NCI-H526 treated with DMSO at 0.1 percent for 48 hours (cell line): Measurements from ENCODE around the gene CLDN20.
"Not testable (repeated sequence)": the region's sequence is repeated elsewhere in the genome, so short reads cannot be mapped to it uniquely, and the experiment has no call there.

Source experiments
- DNase-seq: peaks from one replicate; lab custom pipeline; 2025; lab: John Stamatoyannopoulos, UW

Gene CLDN20

DNA sequence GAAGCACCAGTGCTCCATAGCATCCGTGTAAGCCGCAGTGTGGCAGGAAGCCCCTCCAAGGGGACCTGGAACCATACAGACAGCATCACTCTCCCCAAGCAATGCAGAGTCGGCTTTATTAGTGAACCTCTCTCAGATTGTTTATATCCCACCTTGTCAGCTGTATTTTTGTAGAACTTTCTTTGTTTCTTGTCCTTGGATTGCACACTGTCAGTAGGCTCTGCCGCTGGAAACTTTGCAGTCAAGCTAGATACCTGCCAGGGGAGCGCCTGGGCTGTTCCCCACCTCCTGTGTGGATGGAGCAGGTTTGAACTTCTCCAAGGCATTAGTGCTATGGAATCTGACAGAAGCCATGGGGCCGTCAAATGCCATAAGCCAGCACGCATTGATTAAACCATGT is 18.6 kb upstream of the CLDN20 start:
- DNase-seq, result no peak

DNA sequence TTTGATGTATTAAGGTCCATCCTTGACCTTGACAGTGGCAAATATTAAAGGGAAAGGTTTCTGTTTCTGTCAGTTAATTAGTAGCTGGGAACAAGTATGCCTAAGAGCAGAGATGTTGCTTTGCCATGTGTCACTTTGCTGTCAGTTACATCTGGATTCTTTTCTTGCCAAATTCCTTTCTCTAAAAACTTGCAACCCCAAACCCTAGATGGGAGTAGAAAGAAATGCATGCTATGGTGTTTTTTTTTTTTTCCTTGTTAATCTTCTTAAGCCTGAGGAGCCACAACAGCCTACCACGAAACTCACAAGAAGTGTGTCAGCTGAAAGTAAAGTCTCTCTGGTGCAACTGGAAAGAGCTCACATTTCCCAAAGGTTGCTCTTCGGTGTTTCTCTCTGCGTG is 18.0 kb upstream of the CLDN20 start:
- no peak for DNase-seq

DNA sequence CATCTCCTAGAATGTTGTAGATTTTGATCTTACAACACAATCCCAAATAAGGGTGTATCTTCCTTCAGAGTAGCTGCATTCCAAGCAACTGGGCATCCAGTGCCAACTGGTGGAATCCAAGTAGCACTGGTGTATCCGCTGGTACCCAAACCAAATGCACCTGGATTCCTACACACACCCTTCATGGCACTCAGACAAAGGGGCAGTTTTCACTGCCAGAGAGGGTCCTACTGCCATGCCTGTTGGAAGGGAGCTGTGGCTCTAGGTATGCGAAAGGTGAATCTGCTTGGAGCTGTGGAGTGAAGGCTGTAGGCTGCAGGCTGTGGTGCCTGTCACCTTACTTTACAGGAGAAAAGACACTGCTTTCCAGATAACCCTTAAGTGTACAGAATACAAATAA is 17.0 kb upstream of the CLDN20 start:
- DNase-seq, result no peak

DNA sequence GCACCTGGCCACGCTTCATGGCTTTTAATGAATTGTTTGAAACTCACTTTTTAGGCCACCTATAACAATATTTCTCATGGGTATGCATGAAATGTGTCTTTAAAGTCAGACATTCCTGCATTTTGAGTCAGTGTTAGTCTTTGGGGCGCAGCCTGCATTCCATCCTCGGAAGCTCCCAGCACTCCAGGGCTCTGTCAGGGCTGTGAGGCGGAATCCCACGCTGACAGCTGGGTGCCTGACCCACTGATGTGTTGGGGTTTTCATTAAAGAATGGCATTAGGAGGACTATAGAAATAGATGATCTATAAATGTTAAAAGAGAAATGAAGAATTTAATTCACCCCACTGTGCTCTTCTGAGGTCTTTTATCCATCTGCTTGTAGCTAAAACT is 16.2 kb upstream of the CLDN20 start:
- DNase-seq, result no peak

DNA sequence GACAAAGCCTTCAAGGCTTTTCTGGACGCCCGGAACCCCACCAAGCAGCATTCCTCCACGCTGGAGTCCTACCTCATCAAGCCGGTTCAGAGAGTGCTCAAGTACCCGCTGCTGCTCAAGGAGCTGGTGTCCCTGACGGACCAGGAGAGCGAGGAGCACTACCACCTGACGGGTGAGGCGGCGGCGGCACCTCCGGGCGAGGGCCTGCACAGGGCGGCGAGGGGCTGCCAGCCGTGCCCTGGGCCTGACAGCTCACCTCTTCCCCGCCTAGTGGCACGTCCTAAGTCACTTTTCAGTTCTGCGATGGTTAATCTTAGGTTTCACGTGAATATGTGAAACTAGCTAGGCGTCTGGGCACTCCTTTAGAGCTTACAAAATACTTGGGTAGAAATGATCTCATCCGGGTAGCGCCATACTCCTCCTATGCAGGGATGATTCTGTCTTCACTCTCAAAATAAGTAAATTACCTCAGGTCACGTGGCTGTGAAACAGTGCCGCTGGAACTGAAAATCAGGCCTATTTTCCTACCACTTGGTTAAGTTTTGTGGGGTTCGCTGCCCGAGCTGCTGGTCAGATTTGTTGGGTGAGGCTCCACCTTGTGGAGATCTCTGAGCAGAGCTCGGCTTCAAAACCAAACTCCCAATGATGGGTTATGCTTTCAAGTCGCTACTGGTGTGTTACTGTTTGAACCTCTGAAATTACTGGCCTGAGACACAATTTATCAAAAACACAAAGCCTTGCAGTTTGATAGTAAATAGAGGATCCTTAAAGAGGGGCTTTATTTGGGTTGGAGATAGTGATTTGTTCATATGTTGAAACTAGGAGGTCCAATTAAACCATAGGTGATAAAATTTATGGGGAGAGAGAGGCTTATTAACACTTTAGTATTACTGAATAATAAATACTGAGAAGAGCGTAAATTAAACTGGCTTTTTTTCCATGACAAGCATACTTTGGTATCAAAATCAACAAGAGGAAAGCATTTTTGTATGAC is 15.5 kb upstream of the CLDN20 start:
- peak; percentile 5 for DNase-seq

DNA sequence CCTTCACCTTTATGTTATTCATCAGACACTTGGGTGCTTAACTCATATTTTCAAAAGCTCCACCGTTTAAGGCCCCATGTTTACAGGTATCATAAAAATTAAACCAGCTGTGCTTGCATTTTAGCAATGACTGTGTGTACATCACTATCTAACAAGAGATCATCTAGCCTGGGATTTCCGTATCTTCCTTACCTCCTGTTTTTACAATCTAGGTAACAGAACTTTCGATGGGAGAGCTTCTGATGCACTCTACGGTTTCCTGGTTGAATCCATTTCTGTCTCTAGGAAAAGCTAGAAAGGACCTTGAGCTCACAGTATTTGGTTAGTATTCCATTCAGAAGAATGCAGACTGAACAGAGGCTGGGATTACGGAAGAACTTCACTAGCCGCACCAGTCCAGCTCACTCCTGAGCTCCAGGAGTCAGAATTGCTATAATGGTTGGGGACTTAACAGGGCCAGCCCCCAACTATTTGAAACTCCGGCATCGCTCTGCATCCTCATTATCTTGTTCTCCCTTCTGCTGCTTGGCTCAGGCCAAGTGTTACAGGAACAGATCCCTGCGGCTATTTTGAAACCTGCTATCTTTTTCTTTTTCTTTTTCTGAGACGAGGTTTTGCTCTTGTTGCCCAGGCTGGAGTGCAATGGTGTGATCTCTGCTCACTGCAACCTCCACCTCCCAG is 13.0 kb upstream of the CLDN20 start:
- DNase-seq, result no peak

DNA sequence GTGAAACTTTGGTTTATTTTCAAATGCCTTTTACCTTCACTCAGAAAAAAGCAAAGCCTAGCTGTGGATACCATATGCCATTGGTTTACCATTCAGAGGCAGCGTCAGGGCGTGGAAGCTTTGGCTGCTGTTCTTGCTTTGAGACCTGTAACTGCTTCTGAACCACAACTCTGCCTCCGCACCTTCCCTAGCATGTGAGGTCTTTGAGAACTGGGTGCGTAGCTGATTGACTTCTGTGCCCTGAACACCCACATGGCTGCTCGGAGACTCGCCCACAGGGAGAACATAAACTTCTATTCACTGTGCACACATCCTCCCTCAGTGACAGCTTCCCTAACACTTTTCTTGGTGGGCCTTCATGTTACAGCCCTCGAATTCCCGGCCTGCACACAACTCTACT is 11.2 kb upstream of the CLDN20 start:
- no peak for DNase-seq

DNA sequence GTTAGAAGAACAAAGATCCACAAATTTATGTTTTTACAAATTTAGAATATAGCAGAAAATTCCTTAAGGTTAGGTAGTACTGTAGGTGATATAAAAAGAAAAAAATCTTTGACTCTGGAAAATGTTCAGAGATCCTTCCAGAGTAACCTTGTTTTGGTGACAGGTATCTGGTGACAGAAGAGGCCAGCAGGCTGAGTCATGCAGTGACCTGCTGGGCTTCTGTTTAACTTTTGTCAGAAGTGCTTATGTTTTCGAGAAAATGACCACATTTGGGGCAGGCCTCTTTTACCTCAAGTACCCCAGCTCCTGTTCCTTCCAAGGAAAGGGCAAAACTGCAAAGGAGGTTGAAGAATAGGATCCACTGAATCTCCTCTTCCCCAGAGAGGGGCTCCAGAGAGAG is 10.5 kb upstream of the CLDN20 start:
- no peak for DNase-seq

DNA sequence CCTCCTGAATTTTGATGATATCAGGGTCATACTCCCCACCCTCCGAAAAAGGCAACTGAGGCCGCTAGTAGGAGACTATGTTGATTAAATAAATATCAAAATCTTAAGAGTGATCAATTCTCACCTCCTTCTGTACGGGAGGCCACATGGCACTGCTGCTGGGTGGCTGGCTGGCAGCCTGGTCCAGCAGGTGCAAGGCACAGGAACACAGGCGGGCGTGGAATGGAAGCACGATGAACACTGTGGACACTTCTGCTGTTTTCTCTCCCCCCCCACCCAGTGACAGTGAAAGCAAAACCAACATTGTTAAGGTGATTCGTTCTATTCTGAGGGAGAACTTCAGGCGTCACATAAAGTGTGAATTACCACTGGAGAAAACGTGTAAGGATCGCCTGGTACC is 9.7 kb upstream of the CLDN20 start:
- DNase-seq, result no peak

DNA sequence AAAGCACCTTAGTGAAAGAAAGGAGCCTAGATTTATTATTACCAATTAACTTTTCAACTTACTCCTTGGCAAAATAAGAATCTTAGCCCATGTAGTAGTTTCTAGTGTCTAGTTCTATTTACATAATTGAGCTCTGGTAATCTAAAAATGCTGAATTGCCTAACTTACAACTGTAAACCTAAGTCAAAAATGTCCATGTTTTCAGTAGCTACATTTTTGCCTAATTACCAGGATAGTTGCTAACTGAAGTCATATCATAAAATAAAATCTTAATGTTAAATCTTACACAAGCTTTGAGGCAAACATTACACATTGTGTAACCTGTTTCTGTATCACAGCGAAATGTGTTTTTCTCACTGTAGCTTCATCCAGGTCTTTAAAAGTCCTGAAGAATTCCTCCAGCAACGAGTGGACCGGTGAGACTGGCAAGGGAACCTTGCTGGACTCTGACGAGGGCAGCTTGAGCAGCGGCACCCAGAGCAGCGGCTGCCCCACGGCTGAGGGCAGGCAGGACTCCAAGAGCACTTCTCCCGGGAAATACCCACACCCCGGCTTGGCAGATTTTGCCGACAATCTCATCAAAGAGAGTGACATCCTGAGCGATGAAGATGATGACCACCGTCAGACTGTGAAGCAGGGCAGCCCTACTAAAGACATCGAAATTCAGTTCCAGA is 7.6 kb upstream of the CLDN20 start:
- no peak for DNase-seq

DNA sequence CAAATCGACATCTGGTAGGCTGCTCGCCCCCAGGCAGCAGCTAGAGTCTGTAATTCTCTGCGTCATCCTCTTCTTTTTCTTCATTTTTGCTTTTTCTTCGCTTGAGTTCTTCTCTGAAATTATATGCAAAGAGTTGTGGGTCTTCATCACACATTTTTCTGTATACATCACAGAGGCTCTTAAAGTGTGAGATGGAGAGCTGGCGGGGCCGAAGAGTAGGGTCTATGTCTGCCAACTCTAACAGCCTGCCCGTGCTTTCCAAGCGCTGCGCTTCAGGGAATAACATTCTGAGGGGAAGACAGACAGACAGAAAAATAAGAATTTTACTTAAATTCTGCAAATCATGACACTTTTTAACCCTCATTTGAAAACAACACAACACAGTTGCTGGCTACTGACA is 6.0 kb upstream of the CLDN20 start:
- no peak for DNase-seq

DNA sequence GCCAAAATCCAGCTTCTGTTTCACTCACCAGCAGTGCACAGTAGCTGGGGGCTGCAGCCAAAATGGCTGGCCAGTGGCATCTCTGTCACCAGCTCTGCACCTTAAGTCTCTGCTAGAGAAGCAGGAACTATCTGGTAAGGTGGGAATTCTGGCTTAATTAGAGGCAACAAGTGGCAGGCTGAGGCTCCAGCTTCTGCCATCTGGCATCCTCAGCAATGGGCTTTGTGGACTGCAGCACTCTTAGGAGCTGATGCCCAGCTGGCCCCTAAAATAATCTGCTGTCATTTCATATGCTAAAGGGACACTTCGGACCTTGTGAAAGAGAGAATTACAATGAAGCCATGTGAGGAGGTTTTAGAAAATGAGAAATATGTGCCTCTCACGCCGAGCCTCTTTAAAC is 4.6 kb upstream of the CLDN20 start:
- DNase-seq, result no peak

DNA sequence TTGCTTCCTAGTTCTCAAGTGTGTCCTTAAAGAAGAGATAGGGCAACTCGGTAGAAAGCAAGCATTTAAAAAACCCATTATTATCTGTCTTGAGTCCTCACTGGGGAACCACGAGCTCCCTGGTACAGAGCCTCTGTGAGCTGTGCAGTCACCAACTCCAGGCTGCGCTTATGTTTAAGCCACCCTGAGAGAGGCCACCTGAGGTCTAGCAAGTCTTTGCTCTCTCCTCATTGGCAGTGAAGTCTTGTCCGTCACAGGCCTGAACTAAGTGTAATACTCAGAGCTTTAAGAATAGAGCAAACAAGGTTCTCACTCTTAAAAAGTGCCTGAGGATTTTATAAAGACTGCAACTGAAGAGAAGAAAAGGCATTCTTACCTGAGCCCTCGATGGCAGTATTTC is 3.9 kb upstream of the CLDN20 start:
- DNase-seq, result no peak

DNA sequence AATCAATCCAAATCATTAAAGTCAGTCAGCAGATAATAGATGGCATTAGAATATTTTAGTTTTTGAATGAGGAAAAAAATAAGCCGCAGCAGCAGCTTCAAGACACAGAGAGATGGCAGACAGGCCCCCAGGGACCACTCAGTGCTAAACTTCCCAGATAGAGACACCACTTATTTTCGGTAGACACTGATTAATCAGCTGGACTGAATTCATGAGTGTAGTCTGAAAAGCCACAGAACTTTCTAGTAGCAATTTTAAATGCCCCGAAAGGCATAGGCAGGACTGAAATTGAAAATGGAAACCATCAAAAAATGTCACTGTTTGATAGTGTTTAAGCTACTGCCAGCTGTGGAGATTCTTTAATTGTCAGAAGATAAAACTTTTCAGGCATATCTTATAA is 3.1 kb upstream of the CLDN20 start:
- DNase-seq, result no peak

DNA sequence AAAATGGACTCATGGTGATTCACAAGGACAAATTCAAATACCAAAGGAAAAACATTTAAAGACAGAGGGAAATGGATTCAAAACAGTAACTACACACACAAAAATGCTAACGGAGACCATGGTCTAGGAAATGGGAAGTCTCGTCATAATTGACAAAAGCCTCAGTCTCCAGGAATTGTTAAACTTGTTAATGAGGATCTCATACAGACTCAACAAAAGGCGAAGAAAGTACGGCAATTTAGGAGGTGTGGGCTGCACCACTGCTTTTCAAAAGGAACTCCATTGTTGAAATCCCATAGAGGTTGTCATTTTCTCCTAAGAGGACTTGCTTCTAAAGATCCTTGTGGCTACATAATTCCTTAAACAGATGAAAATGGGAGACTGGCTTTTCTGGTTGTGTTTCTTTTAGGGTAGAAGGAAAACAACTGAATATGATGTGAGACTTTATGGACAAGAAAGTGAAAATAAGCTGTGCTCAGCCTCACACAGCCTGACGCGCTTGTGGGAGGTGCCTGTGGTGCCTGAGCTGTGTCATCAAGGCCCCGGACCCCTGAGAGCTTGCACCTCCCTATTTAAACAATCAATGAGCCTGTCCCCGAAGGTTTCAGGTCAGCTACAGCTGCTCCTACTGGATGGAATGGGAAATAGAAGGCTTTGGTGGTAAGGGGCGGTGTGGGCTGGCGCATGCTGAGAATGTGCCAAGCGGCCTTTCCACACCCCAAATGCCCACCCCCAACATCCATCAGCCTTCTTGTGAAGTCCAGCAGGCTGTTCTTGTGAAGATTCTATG is 2.5 kb upstream of the CLDN20 start:
- no peak for DNase-seq

DNA sequence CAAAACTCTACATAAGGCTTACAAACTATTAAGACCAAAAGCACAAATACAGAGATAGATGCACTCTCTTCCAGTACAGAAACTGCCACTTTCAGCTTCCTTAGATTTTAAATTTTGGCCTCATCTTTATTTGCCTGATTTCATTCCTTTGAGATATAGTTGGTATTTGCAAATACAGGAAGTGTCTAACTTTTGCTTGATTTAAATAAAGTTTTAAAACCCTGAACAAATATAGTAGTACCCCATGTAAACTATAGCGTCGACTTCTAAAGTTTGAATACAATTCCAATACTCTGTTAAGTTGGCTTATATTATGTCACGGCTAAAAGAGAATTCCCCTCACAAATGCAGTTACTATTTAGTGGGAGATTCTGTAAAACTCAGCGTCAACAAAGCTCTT is 1.2 kb upstream of the CLDN20 start:
- no peak for DNase-seq

DNA sequence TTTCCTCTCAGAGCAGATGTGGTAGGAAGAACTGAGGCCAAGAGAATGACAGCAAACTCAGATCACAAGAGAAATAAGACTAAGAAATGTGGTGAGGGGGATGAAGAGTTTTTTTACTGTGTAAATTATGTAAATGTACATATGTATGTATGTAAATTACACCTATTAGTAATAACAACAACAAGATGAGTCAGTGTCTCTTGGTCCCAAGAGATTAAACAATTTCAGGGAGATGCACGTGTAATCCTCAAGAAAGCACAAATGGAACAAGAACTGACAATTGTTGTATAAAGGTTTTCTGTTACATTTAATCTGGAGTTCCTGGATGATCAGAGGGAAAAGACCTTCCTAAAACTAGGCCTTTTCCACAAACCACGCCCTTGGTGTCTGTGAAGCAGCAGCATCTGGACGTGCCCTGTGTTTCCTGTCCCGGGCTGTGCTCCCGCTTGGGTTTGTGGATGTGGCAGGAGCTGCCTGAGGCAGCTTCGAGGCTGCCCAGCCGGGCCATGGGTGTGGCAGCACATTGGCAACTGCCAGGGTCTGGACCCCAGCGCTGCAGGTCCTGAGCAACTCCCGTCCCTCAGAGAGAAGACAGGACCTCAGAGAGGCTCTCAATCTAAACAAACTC is 994 bp downstream of the CLDN20 start:
- DNase-seq, result peak; percentile 34

DNA sequence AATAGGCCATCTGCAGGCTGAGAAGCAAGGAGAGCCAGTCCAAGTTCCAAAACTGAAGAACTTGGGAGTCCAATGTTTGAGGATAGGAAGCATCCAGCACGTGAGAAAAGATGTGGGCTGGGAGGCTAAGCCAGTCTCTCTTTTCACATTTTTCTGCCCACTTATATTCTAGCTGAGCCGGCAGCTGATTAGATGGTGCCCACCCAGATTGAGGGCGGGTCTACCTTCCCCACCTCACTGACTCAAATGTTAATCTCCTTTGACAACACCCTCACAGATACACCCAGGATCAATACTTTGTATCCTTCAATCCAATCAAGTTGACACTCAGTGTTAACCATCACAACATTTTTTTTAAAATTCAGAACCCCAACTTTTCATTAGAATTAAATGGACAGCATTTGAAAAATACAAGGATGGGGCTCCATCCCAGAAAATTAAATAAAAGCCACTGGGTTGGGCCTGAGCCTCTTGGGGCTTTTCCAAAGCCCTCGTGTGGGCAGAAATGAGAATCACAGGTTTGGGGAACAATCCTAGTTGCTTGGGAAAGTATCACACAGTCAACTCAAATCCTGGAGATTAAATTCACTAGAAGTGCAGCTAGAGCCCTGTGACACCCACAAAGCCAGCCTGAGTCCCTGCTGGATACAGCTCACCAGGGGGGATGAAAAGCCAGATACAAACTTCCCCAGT is 2.2 kb downstream of the CLDN20 start:
- DNase-seq, result no peak

DNA sequence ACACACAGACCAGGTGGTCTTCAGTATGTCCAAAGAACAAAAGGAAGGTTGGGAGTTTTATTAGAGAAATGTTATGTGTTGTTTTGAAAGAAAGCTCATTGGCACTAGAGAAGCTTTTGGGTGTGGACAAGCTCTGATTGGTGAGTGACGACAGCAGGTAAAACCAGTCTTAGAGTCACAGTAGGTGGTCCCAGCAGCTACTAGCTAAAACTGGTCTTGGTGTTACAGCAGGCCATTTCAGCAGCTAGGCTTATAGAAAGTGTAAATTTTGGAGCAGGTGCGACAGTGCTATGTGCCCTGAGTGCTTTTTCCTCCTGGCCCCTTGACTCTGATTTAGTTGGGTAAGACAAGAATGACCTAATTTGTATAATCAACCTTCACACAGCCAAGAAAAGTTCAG is 3.6 kb downstream of the CLDN20 start:
- no peak for DNase-seq

DNA sequence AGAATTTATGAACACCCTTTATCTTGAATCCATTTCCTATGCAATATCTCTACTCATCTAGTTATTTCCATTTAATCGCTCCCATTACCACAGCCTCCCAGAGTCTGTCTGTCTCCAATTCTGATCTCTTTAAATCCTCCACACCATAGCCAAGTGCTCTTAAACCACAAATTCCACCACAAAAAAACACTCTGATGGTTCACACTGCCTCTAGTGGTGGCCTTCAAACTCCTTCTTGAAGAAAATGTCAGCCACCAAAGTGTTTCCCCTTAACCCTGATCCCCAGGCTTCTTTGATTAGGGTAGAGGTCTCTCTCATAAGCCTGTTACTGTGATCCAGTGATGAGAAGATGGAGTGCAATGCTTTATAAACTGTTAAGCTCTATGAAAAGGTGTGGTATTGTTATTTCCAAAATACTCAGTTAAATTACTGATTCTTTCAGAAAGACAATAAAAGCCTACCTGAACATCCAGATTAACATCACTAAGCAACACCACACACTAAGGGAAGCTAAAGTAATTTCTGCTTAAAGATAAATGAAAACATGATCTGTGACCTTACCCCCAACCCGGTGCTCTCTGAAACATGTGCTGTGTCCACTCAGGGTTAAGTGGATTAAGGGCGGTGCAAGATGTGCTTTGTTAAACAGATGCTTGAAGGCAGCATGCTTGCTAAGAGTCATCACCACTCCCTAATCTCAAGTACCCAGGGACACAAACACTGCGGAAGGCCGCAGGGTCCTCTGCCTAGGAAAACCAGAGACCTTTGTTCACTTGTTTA is 4.5 kb downstream of the CLDN20 start:
- not testable (repeated sequence) for DNase-seq
